OCI-LY3 (cell line): ENCODE results near the gene CCL8.

Experiments used
- CTCF ChIP-seq: fragments of 200-600, 300-600 bp; sonication (generic); IDR thresholded peaks from 2 replicates; pipeline ENCODE4 v1.5.1; 2014; ENCODE audit warnings: antibody characterized with exemption, low read length, low read depth
- EZH2phosphoT487 ChIP-seq: fragments of 200-600 bp; shearing (Covaris generic); IDR thresholded peaks from 2 replicates; pipeline ENCODE4 v1.6.1; 2018; ENCODE audit warnings: antibody characterized with exemption, mixed run types, low read depth

GRCh38 chr17:34368946-34369500 lies 49.8 kb downstream of the CCL8 start:
- TF ChIP-seq CTCF (no peak), EZH2phosphoT487 (no peak)
